Measurements from ENCODE around the gene SRXN1. TPM values are rescaled to one million over a fixed set of nuclear protein-coding genes. Genes with fewer than 3 reads are reported as not detected.
A peak's percentile ranks its signal among the peaks of the same experiment; 100 is the strongest.

SRXN1 gene
- total and polyA plus RNA-seq, 9 of the 15 experiments (the other 6 are each of a cell fraction or from before 2014, with no cell fraction given), result 6.8 to 36.4 (median 21.6) TPM

DNA sequence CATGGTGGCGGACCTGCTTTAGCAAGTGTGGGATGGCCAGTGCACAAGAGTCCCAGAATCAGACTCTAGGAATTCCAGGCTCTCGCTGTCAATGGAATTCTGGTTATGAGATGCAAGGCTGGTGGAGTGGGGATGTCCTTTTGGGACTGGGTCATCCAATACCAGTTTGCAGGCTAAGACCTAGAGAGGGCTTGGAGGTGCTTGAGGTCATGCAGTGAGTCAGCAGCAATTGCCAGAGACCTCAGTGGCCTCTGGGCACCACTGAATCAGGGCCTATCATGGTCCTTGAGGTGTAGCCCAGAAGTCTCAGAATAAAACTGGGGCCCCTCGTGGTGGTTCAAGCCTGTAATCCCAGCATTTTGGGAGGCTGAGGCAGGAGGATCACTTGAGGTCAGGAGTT, 24.0 kb upstream of the SRXN1 start (continued):
- TF ChIP-seq, protein P1, sequence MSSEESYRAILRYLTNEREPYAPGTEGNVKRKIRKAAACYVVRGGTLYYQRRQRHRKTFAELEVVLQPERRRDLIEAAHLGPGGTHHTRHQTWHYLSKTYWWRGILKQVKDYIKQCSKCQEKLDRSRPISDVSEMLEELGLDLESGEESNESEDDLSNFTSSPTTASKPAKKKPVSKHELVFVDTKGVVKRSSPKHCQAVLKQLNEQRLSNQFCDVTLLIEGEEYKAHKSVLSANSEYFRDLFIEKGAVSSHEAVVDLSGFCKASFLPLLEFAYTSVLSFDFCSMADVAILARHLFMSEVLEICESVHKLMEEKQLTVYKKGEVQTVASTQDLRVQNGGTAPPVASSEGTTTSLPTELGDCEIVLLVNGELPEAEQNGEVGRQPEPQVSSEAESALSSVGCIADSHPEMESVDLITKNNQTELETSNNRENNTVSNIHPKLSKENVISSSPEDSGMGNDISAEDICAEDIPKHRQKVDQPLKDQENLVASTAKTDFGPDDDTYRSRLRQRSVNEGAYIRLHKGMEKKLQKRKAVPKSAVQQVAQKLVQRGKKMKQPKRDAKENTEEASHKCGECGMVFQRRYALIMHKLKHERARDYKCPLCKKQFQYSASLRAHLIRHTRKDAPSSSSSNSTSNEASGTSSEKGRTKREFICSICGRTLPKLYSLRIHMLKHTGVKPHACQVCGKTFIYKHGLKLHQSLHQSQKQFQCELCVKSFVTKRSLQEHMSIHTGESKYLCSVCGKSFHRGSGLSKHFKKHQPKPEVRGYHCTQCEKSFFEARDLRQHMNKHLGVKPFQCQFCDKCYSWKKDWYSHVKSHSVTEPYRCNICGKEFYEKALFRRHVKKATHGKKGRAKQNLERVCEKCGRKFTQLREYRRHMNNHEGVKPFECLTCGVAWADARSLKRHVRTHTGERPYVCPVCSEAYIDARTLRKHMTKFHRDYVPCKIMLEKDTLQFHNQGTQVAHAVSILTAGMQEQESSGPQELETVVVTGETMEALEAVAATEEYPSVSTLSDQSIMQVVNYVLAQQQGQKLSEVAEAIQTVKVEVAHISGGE (CRISPR knock-in tag; IDR thresholded peaks at IDR 0.05), result no peak
- TF ChIP-seq MAFG (tag; conservative IDR thresholded peaks at IDR 0.05) (peak; percentile 18; the same call in 1 of the 2 replicates), HNRNPUL1 (IDR thresholded peaks at IDR 0.05; ENCODE audit: low read length) (no peak), ZNF668 (CRISPR knock-in tag; IDR thresholded peaks at IDR 0.05) (no peak), TRIM28 (IDR thresholded peaks at IDR 0.05) (no peak), E2F3 (CRISPR knock-in tag; IDR thresholded peaks at IDR 0.05) (no peak), ZNF75A (CRISPR knock-in tag; IDR thresholded peaks at IDR 0.05) (no peak), TBP (optimal IDR thresholded peaks at IDR 0.05; ENCODE audit: low read depth, low read length) (no peak), YY1 (IDR thresholded peaks at IDR 0.05; ENCODE audit: borderline replicate concordance in 1 of 3, control insufficient read depth in 1 of 3, extremely low read depth in 1 of 3, insufficient read depth in 3 of 3, insufficient read length in 1 of 3, insufficient replicate concordance in 2 of 3, low read depth in 1 of 3, low read length in 2 of 3) (no peak), ZNF644 (tag; IDR thresholded peaks at IDR 0.05; ENCODE audit: low read depth) (no peak), FOXM1 (IDR thresholded peaks at IDR 0.05; ENCODE audit: low read depth) (no peak), FOXM1 (CRISPR knock-in tag; IDR thresholded peaks at IDR 0.05; ENCODE audit: low read depth) (no peak), TAF7 (tag; IDR thresholded peaks at IDR 0.05) (no peak)
- TF ChIP-seq, protein P2, sequence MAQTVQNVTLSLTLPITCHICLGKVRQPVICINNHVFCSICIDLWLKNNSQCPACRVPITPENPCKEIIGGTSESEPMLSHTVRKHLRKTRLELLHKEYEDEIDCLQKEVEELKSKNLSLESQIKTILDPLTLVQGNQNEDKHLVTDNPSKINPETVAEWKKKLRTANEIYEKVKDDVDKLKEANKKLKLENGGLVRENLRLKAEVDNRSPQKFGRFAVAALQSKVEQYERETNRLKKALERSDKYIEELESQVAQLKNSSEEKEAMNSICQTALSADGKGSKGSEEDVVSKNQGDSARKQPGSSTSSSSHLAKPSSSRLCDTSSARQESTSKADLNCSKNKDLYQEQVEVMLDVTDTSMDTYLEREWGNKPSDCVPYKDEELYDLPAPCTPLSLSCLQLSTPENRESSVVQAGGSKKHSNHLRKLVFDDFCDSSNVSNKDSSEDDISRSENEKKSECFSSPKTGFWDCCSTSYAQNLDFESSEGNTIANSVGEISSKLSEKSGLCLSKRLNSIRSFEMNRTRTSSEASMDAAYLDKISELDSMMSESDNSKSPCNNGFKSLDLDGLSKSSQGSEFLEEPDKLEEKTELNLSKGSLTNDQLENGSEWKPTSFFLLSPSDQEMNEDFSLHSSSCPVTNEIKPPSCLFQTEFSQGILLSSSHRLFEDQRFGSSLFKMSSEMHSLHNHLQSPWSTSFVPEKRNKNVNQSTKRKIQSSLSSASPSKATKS (CRISPR knock-in tag; IDR thresholded peaks at IDR 0.05), result no peak
- TF ChIP-seq, protein P3, sequence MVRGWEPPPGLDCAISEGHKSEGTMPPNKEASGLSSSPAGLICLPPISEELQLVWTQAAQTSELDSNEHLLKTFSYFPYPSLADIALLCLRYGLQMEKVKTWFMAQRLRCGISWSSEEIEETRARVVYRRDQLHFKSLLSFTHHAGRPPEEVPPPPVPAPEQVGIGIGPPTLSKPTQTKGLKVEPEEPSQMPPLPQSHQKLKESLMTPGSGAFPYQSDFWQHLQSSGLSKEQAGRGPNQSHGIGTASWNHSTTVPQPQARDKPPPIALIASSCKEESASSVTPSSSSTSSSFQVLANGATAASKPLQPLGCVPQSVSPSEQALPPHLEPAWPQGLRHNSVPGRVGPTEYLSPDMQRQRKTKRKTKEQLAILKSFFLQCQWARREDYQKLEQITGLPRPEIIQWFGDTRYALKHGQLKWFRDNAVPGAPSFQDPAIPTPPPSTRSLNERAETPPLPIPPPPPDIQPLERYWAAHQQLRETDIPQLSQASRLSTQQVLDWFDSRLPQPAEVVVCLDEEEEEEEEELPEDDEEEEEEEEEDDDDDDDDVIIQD (CRISPR knock-in tag; IDR thresholded peaks at IDR 0.05), result no peak
- TF ChIP-seq, protein P4, sequence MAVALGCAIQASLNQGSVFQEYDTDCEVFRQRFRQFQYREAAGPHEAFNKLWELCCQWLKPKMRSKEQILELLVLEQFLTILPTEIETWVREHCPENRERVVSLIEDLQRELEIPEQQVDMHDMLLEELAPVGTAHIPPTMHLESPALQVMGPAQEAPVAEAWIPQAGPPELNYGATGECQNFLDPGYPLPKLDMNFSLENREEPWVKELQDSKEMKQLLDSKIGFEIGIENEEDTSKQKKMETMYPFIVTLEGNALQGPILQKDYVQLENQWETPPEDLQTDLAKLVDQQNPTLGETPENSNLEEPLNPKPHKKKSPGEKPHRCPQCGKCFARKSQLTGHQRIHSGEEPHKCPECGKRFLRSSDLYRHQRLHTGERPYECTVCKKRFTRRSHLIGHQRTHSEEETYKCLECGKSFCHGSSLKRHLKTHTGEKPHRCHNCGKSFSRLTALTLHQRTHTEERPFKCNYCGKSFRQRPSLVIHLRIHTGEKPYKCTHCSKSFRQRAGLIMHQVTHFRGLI (CRISPR knock-in tag; IDR thresholded peaks at IDR 0.05), result no peak
- TF ChIP-seq, protein P5, sequence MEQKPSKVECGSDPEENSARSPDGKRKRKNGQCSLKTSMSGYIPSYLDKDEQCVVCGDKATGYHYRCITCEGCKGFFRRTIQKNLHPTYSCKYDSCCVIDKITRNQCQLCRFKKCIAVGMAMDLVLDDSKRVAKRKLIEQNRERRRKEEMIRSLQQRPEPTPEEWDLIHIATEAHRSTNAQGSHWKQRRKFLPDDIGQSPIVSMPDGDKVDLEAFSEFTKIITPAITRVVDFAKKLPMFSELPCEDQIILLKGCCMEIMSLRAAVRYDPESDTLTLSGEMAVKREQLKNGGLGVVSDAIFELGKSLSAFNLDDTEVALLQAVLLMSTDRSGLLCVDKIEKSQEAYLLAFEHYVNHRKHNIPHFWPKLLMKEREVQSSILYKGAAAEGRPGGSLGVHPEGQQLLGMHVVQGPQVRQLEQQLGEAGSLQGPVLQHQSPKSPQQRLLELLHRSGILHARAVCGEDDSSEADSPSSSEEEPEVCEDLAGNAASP (IDR thresholded peaks at IDR 0.05), result no peak

All from K562 (cell line).